HG03108 (cell line): ENCODE results near the gene OR6N1.

ENCODE experiments used
- ATAC-seq: cut with Tn5 transposase; IDR thresholded peaks from one replicate; pipeline ENCODE4 v1.9.1; 2021; ENCODE audit warnings: moderate library complexity; ENCODE audit not compliant: unreplicated experiment

Gene OR6N1, protein sequence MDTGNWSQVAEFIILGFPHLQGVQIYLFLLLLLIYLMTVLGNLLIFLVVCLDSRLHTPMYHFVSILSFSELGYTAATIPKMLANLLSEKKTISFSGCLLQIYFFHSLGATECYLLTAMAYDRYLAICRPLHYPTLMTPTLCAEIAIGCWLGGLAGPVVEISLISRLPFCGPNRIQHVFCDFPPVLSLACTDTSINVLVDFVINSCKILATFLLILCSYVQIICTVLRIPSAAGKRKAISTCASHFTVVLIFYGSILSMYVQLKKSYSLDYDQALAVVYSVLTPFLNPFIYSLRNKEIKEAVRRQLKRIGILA

DNA sequence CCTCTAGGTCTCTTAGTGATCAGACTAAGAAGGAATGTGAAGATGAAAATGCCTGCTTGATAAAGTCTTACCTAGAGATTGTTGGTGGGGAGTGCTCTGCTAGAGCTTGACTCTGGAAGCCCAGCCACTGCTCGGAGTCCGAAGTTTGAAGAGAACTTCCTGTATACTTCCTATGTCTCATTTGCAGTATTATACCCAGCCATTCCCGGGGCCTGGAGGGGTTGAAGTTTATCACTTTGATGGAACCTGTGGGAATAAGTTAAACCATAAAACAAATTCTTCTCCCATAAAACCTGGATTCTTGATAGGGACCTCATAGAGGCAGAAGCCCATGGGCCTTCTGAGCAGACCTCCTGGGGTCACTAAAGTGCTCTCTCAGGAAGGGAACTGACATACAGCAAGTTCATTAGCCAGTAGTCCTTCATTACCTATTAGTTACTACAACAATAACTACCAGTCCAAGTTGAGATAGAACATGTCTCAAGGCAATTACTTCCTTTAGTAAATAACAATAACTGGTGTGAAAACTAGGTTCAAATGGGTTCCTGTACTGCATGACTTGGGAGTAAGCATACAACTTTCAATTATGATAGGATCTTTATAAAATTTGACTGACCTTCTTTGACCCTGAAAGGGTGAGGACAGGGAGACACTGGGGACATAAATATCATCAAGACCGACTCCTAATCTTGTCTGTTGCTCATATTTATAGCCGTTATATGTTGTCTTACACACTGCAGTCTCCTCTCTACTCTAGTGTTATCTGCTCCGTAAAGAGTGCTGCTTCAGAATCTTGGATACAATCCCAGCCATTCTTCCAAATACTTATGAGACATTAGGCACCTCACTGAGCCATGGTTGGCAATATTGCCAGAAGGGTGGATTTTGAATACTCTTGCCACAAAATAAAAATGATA, at the start of gene OR6N1:
Gene OR6N1 (minus strand): TSS at position 246 of the 917 bp plus-strand sequence. CDS start 5,513 bp downstream, outside the sequence.
- ATAC-seq = no peak

DNA sequence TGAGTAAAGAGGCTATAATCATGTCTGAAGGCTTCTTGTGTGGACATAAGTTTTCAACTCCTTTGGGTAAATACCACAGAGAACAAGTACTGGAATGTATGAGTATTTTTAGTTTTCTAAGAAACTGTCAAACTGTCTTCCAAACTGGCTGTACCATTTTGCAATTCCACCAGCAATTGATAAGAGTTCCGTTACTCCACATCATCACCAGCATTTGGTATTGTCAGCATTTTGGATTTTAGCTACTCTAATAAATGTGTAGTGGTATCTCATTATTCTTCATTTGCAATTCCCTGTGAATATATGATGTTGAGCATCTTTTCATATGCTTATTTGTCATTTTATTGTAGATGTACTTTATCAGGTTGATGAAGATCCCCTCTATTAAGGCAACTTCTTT, 49.7 kb upstream of the OR6N1 start:
- no peak for ATAC-seq

DNA sequence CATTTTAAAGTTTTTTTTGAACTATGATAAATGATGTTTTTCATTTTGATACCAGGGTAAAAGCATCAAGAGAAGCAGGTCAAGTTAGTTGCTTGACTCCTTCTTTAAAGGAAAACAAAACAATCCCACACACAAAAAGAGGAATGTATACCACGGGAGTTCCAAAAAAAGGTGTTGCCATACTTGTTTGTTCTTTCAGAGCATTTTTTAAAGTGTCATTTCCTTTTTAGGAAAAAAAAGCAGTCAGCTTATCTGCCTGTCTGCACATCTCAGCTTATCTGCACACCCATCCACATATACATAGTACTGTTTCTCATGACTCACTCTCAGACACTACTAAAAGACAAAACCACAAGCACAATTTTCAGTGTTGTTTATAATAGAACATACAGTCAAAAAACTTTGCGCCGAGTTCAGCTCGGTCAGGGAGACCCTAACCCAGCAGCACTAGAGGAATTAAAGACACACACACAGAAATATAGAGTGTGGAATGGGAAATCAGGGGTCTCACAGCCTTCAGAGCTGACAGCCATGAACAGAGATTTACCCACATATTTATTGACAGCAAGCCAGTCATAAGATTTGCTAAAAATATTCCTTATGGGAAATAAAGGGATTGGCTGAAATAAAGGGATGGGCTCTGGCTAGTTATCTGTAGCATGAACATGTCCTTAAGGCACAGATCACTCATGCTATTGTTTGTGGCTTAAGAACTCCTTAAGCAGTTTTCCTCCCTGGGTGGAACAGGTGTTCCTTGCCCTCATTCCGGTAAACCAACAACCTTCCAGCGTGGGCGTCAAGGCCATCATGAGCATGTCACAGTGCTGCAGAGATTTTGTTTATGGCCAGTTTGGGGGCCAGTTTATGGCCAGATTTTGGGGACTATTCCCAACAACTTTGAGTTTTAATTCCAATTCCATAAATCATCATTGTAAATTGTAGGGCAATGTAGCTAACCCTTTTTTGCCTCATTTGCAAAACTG, 47.8 kb upstream of the OR6N1 start:
- peak; percentile 94 for ATAC-seq

DNA sequence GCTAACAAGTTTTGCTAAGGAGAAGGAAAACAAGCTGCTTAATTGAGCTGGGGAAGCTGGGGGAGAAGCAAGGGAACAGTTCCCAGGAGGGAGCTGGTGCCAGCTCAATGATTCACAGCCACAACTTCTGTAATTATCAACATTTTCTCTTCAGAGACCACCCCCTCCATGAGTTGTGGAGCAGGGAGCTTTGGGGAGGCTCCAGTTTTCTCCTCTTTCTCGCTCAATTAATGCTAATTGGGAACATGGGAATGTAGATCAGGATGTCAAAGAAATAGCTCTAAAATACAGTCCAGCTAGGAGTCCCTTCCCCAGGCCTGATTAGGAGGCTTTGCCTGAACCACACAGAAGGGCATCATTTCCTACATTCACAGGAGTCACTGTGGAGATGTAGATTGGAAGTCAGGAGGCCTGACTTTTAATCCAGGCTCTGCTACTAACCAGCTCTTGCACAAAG, 47.0 kb upstream of the OR6N1 start:
- ATAC-seq = peak; percentile 11

DNA sequence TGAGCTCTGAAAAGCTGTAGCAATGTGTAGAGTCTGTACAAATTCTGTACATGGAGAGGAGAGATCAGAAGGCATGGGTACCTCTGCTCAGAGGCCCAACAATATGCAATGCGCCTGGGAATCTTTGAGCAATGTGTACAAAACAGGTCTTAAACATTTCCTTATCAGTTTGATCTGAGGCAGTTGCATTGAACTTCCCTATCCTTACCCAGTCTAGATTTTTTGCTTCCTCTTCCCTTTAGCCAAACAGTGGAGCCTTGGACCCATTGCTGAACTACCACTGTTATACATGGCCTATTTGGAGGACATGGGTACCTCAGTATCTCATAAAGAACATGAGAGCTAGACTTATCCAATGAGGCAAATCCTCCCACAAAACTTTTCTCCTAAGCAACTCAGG, 46.6 kb upstream of the OR6N1 start:
- ATAC-seq = no peak

DNA sequence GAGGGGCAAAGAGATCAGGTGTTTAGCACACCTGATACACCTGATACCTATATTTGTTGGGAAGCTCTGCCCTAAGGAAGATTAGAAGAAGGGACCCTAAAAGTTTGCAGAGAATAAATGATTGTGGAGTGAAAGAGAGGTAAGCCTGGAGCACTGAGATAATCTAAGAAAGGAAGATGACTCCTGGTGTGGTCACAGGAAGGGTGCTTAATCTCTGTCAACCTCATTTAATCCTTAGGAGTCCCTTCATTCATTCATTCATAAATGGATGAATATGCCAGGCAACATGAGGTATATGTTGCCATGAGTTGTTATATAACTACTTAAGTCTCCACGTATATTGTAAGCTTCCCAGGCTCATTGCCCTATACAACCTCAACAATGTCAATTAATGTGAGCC, 43.0 kb upstream of the OR6N1 start:
- no peak for ATAC-seq

DNA sequence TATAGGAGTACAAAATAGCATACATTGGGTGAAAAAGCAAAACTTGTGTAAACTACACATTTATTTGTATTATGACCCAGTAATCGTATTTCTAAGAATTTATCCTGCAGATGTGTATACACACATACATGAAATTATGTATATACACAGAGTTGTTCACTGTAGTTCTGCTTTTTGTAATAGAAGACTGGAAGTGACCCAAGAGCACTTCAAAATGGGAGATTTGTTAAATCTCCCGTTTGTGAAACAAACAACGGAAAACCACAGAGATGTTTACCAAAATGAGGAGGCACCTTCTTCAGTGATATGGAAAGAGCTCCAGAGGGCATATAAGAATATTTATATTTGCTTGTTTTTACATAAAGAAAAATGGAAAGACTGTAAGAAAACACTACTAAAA, 41.2 kb upstream of the OR6N1 start:
- no peak for ATAC-seq

DNA sequence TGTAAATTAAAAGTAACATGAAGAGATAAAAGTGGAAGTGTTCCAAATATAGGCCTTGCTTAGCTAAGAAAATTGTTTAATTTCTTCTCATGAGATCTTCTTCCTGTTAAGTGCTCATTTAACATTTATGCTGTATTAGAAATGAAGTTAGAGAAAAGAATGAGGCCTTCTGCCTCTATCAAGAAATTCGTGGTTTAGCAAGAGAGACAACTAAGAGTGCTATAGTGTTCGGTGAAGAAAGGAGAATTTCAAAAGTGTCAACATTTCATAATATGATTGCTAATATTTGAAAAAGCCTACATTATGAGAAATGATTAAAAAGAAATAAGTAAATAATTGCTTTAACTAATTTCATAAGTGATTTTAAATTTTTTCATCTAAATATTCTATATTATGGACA, 40.3 kb upstream of the OR6N1 start:
- no peak for ATAC-seq

DNA sequence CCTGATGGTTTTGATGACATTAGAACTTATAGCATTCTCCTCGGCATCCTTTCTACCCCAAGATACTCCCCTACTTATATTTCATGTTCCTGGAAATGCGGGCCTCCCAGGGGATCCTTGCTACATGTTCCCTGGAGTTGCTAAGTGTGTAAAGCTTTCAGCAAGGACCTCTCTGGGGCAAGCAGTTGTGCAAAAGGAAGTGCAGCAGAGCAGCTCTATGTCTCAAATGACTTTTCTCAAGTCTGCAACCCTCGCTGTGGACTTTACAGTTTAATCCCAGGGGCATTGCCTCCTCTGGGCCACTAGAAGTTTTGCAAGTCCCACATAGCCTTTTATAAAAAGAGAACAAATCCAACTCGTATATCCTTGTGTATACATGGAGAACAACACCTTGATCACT, 38.3 kb upstream of the OR6N1 start:
- no peak for ATAC-seq

DNA sequence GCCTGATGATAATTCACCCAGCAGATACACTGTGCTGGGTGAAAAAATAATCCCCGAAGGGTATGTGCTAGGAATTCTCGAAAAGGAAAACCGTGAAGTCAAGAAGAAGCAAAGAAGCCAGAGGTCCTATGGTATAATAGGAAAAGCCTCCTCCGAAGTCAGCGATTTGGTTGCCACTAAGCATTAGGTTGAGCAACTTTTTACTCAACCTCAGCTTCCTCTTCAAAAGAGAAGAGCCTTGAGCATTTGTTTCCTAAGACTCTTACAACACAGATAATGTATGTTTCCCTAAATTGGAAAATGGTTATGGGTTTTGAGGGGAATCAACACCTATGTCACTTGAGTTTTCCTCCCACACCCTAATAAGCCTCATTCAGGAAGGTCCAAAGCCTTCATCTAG, 37.9 kb upstream of the OR6N1 start:
- no peak for ATAC-seq

DNA sequence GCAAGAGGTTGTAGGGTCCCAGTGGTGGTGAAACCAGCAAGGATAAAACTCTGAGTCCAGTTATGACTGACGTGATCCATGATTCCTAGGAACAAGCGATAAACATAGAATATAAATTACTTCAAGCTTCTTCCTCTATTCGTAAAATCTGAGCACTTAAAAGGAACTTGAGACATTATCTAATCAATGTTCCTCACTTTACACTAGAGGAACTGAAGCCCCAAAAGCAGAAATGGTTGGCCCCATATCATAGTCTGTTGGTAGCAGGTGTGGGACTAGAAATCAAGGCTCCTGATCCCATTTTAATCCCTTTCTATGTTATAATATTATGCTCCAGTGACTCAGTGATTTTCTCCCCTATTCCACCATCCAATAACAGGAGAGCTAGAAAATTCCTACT, 37.3 kb upstream of the OR6N1 start:
- ATAC-seq = no peak

DNA sequence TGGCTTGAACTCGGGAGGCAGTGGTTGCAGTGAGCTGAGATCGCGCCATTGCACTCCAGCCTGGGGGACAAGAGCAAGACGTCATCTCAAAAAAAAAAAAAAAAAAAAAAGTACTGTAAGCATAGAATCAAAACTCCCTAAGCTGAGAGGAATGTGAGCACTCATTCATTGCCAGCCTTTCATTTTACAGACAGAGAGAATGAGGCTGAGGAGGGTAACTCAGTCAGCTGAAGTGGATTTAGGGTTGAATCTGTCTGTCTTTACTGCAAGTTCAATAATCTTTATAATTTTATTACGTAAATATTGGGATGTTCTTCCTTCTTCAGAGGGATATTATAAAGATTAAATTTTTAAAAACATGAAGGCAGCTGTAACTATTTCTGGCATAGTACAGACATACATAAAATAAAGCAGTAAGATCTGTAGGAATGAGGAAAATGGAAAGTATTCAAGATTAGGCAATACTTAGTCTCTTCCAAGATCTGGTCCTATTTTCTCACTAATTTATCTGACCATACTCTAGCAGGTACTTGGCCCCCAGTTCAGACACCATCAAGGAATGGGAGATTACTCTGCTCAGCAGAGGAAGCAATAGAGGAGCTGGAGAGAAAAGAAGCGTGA, 35.0 kb upstream of the OR6N1 start:
- ATAC-seq = no peak

DNA sequence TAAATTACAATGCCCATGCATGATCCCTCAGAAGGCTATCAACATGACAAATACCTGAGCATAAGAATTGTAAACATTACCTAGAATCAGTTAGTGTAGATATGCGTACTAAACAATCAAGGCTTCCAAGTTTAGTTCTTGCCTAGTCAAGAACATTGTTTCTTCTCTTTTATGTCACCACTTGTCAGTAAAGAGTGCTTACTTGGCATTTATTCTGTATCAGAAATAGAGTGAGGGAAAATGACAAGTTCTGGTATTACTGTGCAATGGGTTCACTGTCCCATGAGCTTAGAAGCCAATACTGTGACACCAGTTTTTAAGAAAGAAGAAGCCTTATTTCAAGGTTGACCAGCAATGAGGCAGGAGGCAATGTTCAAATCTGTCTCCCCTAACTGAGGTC, 31.7 kb upstream of the OR6N1 start:
- ATAC-seq = no peak

DNA sequence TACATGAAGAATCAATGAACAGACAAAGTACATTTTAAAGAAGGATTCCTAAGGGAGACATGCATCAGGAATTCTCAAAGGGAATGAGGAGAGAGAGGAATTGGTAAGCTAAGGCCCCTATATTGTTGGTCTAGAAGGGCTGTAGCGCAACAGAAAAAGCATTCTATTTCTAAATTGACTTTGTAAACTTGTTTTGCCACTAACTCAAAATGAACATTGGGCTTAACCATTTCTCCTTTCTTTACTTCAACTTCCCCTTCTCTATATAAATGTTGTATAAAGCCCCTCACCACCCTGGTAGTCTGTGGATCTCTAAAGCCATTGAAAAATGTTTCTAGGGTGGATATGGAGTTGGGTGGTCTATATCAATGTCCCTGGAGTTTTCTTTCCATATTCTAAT, 29.4 kb upstream of the OR6N1 start:
- no peak for ATAC-seq

DNA sequence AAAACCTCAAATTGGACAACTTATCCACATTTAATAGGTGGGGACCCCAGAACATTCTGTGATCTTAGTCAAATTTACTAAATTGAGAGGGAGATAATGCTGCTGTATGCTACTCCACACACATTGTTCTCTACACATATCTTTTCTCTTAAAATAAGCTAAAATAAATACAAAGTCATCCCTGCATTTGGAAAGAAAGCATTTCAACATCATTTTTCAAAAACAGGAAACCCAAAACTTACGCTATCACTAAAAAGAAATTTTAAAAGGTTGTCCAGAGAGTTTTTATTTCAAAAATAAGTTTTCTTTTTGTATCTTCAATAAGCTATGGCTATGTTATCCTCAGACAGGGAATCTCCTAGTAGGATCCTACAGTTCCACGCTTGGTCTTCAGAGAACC, 28.5 kb upstream of the OR6N1 start:
- no peak for ATAC-seq

DNA sequence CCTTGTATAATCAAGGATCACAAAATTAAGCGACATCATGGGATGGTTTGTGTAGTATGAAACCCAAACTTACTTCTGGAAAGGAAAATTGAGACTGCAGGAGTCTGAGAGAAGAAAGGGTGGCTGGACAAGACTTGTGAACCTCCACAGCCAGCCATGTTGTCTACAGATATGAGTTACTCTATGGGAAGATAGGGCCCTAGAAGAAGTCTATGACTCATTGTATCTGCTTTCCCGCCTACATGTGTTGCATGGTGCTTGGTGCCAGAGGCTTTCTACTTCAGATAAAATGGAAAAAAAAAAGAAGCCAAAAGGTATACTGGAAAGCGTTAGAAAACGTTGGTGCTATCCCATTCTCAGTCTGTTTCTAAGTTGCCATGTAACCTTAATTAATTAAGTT, 27.7 kb upstream of the OR6N1 start:
- no peak for ATAC-seq

DNA sequence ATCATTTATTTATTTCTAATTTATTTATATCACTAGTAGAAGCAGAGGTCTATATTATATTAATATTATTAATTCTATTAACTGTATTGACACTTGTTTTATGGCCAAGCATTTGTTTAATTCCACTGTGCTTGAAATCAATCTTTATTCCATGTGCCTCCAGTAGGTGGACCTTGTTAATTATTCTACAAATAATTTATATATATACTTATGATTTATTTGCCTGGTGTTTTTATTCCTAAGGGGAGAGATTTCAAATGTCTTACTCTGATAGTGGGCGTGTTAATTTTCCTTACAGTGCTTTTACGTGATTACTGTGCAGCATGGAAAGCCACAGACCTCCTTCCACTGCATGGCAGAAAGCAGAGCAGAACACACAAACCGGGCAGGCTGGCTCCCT, 26.5 kb upstream of the OR6N1 start:
- no peak for ATAC-seq

DNA sequence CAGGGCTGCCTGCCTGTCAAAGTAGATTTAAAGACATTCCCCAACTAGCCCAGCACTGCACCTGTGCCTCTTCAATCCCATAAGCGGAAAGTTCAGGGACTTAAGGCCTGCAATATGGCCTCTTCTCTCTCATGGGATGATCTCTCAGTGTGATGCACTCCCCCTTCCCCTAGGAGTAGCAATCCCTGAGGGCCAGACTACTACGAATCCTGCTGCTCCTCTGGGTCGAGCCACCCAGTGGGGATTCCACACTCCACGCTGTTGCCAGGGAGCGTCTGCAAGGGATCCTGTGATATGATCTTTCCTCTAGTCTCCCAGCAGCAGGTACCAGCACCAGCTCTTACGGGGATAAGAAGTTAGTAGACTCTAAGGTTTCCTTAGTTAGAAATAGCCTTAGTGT, 22.3 kb upstream of the OR6N1 start:
- no peak for ATAC-seq

DNA sequence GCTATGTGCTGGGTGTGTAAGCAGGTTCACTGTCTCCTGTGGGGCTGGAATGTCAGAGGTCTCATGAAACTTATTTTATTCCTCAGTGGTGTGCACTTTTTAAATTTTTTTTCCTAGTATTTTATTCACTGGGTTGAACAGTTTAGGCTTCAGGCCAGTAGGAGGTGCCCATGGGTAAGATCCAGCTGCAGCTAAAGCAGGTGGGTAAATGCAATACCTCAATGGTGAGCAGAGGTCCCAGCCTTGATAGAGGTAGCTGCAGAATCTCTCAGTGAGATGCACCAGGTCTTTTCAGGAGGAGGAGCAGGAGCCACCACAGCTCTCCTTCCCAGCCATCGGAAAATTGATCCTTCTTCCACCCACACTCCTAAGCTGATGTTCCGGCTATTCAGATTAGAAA, 21.6 kb upstream of the OR6N1 start:
- ATAC-seq = no peak

DNA sequence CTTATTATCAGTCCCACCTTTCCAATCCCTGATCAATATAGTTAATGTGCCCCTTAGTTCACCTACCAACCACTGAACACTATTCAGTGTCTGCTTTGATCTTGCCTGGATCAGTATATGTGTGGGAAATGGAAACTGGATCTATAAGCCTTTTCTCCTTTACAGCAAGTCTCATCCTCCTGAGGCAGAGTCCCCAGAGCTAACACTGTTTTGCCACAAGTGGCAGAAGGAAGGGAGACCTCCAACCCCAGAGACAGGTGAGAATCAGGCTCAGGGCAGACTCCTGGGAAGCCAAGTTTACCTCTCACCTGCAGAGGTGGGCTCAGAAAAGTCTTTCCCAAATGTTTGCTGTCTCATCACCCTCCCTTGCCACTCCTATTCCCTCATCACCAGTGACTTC, 9.1 kb upstream of the OR6N1 start, which contains the start of gene OR6N2:
Gene OR6N2 (minus strand): TSS at position 101 of the 400 bp plus-strand sequence. CDS start 3,569 bp downstream, outside the sequence.
- no peak for ATAC-seq
